K562 (cell line): ENCODE measurements around the gene PRR5. TPM values are rescaled to one million over a fixed set of nuclear protein-coding genes. Genes with fewer than 3 reads are reported as not detected.

Source experiments
- ATF4 ChIP-seq: fragments of 450-650 bp; formaldehyde crosslinking; IDR thresholded peaks from 2 replicates; pipeline ENCODE4 v1.4.0; 2022; ENCODE audit warnings: mild to moderate bottlenecking, moderate library complexity
- BRD9 ChIP-seq: fragments of 450-650 bp; IDR thresholded peaks from 2 replicates; pipeline ENCODE4 v1.6.1; 2018; ENCODE audit warnings: low read depth; ENCODE audit not compliant: partially characterized antibody
- CAMTA2 ChIP-seq: fragments of 250-450 bp; sonication (Bioruptor Pico); conservative IDR thresholded peaks from 2 replicates; pipeline ENCODE4 v1.5.1; 2022
- CBFA2T2 ChIP-seq: fragments of 450-650 bp; conservative IDR thresholded peaks from 2 replicates; pipeline ENCODE4 v1.6.1; 2017; ENCODE audit warnings: mild to moderate bottlenecking
- DPF2 ChIP-seq: fragments of 450-650 bp; IDR thresholded peaks from 2 replicates; pipeline ENCODE4 v1.6.1; 2016
- HBP1 ChIP-seq: fragments of 450-650 bp; formaldehyde crosslinking; IDR thresholded peaks from 2 replicates; pipeline ENCODE4 v1.4.0; 2022; ENCODE audit warnings: missing genetic modification characterization
- HLTF ChIP-seq: fragments of 450-650 bp; IDR thresholded peaks from 2 replicates; pipeline ENCODE4 v1.6.1; 2016
- HMG20A ChIP-seq: fragments of 450-650 bp; formaldehyde crosslinking; conservative IDR thresholded peaks from 2 replicates; pipeline ENCODE4 v1.4.0; 2020; ENCODE audit warnings: mild to moderate bottlenecking, mixed read lengths
- HSF4 ChIP-seq: fragments of 250-450 bp; sonication (Bioruptor Pico); IDR thresholded peaks from 2 replicates; pipeline ENCODE4 v2.1.2; 2022; ENCODE audit warnings: mild to moderate bottlenecking, moderate library complexity, borderline replicate concordance
- IRF2 ChIP-seq: sonication (generic); formaldehyde crosslinking; IDR thresholded peaks from 2 replicates; pipeline ENCODE4 v1.8.1; 2022; ENCODE audit warnings: mild to moderate bottlenecking, missing genetic modification reagents
- MEIS2 ChIP-seq: fragments of 450-650 bp; IDR thresholded peaks from 2 replicates; pipeline ENCODE4 v1.6.1; 2014; ENCODE audit warnings: mild to moderate bottlenecking; ENCODE audit not compliant: partially characterized antibody
- PHF21A ChIP-seq: fragments of 450-650 bp; IDR thresholded peaks from 2 replicates; pipeline ENCODE4 v1.6.1; 2017; ENCODE audit warnings: low read depth, borderline replicate concordance
- PHTF2 ChIP-seq: fragments of 250-450 bp; sonication (Bioruptor Pico); IDR thresholded peaks from 2 replicates; pipeline ENCODE4 v1.5.0; 2021; ENCODE audit warnings: mild to moderate bottlenecking
- RAD21 ChIP-seq, 2 experiments: fragments of 250-450 bp in 1 of 2; fragments of 450-650 bp in 1 of 2; sonication (Bioruptor Pico) in 1 of 2; formaldehyde crosslinking in 1 of 2; IDR thresholded peaks in 1 of 2; conservative IDR thresholded peaks in 1 of 2; 2 replicates each; pipeline versions ENCODE4 v1.4.0 to v1.8.0; 2020 to 2022; ENCODE audit warnings: mild to moderate bottlenecking in 2 of 2, moderate library complexity in 1 of 2
- TCF7 ChIP-seq: sonication (generic); IDR thresholded peaks from 2 replicates; pipeline ENCODE4 v1.6.1; 2016; ENCODE audit warnings: antibody characterized with exemption, borderline replicate concordance
- TEAD4 ChIP-seq, 2 experiments: sonication (generic) in 1 of 2; formaldehyde crosslinking in 1 of 2; IDR thresholded peaks; 2 replicates each; pipeline versions ENCODE4 v1.6.1 to v1.8.0; 2012 to 2022; ENCODE audit warnings: borderline replicate concordance in 1 of 2, inconsistent platforms in 1 of 2, low read length in 1 of 2, mild to moderate bottlenecking in 1 of 2, missing genetic modification reagents in 1 of 2
- ZBTB1 ChIP-seq: sonication (generic); formaldehyde crosslinking; IDR thresholded peaks from 2 replicates; pipeline ENCODE4 v1.8.1; 2023; ENCODE audit warnings: missing genetic modification reagents, low read depth, mild to moderate bottlenecking, borderline replicate concordance
- polyA plus RNA-seq, 8 experiments: library from polyadenylated mRNA; depleted of rRNA in 4 of 8; stranded (reverse) in 5 of 8; unstranded in 3 of 8; fragments of >200 nt; fragmentation: Nextera tagmentation in 2 of 8; fragmentation: Illumina TruSeq in 1 of 8; extraction: Ambion mirVana in 2 of 8; extraction: Trizol in 1 of 8; gene quantifications; 2 replicates each; pipeline versions ENCODE4 v1.2.1 to v1.2.3, GENCODE V29; 2011 to 2014; ENCODE audit warnings: inconsistent platforms in 1 of 8, missing spikeins in 1 of 8
- total RNA-seq, 7 experiments: library from RNA; depleted of rRNA in 6 of 7; stranded (reverse); fragments of >200 nt in 6 of 7; fragmentation: Illumina TruSeq in 2 of 7; extraction: Trizol in 2 of 7; gene quantifications; 2 replicates each; pipeline versions ENCODE4 v1.2.1 to v1.2.3, GENCODE V29; 2011 to 2021; ENCODE audit warnings: low replicate concordance in 1 of 7
- TF ChIP-seq, protein P1 (sequence below), 2 experiments: fragments of 450-650 bp; IDR thresholded peaks; 2 replicates each; pipeline ENCODE4 v1.6.1; 2016; ENCODE audit warnings: mild to moderate bottlenecking in 2 of 2, borderline replicate concordance in 1 of 2, low read depth in 1 of 2, moderate library complexity in 1 of 2
- TF ChIP-seq, protein P2 (sequence below): fragments of 250-450 bp; sonication (Bioruptor Pico); IDR thresholded peaks from 2 replicates; pipeline ENCODE4 v1.8.0; 2021; ENCODE audit warnings: moderate library complexity, mild to moderate bottlenecking, inconsistent platforms

The PRR5 gene
- total and polyA plus RNA-seq, 9 of the 15 experiments (the other 6 are each of a cell fraction or from before 2014, with no cell fraction given): 0.13 to 21.0 (median 7.5) TPM

DNA sequence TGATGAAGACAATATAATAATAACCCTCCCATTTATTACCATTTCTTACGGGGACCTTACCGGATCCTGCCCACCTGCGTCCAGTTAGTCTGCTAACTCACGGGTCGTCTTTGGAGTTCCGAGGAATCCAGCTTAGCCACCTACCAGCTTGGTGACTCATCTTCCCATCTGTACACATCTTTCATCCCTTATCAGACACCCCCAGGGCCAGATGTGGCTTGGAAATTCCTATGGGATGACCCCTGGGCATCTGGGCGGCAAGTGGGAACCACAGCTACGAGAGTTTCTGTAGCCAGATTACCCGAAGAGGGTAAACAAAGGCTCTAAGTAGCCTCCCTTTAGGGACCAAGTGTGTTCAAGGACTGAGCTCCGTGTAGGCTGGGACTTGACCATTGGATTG, 12.8 kb upstream of the PRR5 start (continued):
- TF ChIP-seq TEAD4 (IDR thresholded peaks at IDR 0.05; ENCODE audit: low read length) (peak; percentile 68; the same call in 1 of the 2 replicates), TEAD4 (CRISPR knock-in tag; IDR thresholded peaks at IDR 0.05; ENCODE audit: borderline replicate concordance) (no peak), CAMTA2 (CRISPR knock-in tag) (no peak), HLTF (no peak), HBP1 (no peak), HSF4 (CRISPR knock-in tag) (no peak), IRF2 (CRISPR knock-in tag) (no peak), ZBTB1 (no peak), CBFA2T2 (peak; percentile 83), PHF21A (no peak), MEIS2 (peak; percentile 48), DPF2 (peak; percentile 41; the same call in 1 of the 2 replicates), PHTF2 (CRISPR knock-in tag) (no peak), TCF7 (no peak), RAD21 (CRISPR knock-in tag; conservative IDR thresholded peaks at IDR 0.05 in 1 of 2, IDR thresholded peaks at IDR 0.05 in 1 of 2) (no peak), ATF4 (CRISPR knock-in tag) (no peak), BRD9 (no peak), HMG20A (CRISPR knock-in tag) (no peak)
- TF ChIP-seq, protein P1, sequence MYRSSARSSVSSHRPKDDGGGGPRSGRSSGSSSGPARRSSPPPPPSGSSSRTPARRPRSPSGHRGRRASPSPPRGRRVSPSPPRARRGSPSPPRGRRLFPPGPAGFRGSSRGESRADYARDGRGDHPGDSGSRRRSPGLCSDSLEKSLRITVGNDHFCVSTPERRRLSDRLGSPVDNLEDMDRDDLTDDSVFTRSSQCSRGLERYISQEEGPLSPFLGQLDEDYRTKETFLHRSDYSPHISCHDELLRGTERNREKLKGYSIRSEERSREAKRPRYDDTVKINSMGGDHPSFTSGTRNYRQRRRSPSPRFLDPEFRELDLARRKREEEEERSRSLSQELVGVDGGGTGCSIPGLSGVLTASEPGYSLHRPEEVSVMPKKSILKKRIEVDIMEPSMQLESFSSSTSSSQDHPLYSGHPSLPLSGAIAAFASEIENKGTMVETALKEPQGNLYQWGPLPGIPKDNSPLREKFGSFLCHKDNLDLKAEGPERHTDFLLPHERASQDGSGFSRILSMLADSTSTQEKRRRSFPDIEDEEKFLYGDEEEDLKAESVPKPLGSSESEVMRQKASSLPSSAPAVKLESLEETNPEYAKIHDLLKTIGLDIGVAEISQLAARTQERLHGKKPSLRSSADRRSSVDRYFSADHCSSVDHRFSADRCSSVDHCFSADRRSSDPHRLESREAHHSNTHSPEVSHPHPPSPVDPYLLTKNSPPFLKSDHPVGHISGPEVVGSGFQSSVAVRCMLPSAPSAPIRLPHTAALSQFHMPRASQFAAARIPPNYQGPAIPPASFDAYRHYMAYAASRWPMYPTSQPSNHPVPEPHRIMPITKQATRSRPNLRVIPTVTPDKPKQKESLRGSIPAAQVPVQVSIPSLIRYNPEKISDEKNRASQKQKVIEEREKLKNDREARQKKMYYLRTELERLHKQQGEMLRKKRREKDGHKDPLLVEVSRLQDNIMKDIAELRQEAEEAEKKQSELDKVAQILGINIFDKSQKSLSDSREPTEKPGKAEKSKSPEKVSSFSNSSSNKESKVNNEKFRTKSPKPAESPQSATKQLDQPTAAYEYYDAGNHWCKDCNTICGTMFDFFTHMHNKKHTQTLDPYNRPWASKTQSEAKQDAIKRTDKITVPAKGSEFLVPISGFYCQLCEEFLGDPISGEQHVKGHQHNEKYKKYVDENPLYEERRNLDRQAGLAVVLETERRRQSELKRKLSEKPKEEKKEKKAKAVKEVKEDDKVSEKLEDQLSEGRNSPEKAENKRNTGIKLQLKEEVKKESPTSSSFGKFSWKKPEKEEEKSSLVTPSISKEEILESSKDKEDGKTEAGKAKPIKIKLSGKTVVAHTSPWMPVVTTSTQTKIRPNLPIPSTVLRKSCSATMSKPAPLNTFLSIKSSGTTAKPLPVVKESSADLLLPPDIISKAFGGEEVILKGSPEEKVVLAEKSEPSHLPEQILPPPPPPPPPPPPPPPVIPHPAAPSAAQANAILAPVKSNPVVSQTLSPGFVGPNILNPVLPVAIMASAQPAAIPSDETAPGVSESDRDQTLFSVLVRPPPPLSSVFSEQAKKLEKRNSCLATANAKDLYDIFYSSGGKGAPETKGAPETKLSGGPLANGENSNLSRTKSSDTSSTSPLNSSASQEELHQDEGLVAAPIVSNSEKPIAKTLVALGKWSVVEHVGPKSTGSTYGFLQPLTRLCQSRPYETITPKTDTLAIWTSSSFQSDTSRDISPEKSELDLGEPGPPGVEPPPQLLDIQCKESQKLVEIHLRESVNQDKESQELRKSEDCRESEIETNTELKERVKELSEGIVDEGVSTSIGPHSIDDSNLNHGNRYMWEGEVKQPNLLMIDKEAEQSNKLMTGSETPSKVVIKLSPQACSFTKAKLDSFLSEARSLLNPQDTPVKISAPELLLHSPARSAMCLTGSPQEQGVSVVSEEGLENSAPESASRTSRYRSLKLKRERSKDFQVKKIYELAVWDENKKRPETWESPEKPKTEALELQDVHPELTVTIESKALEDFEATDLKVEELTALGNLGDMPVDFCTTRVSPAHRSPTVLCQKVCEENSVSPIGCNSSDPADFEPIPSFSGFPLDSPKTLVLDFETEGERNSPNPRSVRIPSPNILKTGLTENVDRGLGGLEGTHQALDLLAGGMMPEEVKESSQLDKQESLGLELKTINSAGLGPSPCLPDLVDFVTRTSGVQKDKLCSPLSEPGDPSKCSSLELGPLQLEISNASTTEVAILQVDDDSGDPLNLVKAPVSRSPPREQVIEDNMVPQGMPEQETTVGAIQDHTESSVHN (IDR thresholded peaks at IDR 0.05; ENCODE audit: borderline replicate concordance in 1 of 2, low read depth in 1 of 2): no peak
- TF ChIP-seq, protein P2, sequence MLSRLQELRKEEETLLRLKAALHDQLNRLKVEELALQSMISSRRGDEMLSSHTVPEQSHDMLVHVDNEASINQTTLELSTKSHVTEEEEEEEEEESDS (CRISPR knock-in tag): no peak
